Lower lobe of right lung (tissue), 2 donors: Measurements from ENCODE around the gene ITK. TPM values are rescaled to one million over a fixed set of nuclear protein-coding genes. Genes with fewer than 3 reads are reported as not detected.

ENCODE experiments used
- ATAC-seq, 2 donors: fragments of 200-7000 bp; cut with Tn5 transposase; one replicate each; pipeline ENCODE4 v1.9.1; 2020 to 2022; ENCODE audit warnings: mild to moderate bottlenecking in 2 of 2, moderate library complexity in 2 of 2
- DNase-seq: peaks from one replicate; pipeline ENCODE4 v3.0.0-alpha.2; 2020
- H3K27ac ChIP-seq: fragments of 200-600 bp; one replicate; pipeline ENCODE4 v1.8.0; 2022
- H3K27me3 ChIP-seq: fragments of 200-600 bp; one replicate; pipeline ENCODE4 v1.8.0; 2022; ENCODE audit warnings: low read depth
- H3K36me3 ChIP-seq: fragments of 200-600 bp; one replicate; pipeline ENCODE4 v1.8.0; 2022; ENCODE audit warnings: mild to moderate bottlenecking
- H3K4me1 ChIP-seq: fragments of 200-600 bp; one replicate; pipeline ENCODE4 v1.8.0; 2022
- H3K4me3 ChIP-seq: fragments of 200-600 bp; one replicate; pipeline ENCODE4 v1.8.0; 2022; ENCODE audit warnings: mild to moderate bottlenecking
- H3K9me3 ChIP-seq: fragments of 200-600 bp; one replicate; pipeline ENCODE4 v1.8.0; 2022
- CTCF ChIP-seq: fragments of 200-600 bp; IDR thresholded peaks from one replicate; pipeline ENCODE4 v1.8.0; 2022; ENCODE audit warnings: antibody characterized with exemption, mild to moderate bottlenecking
- intact Hi-C: fragments of 100-400 bp; cut with DNase I; formaldehyde crosslinking; loops from one replicate; pipeline ENCODE4 v1.11.0; 2022
- total RNA-seq: library from RNA; stranded (reverse); fragmentation: NEBNext Ultra II Directional; extraction: Animal tissue kit (Norgen Biotek cat#: 25700); gene quantifications from one replicate; pipeline ENCODE4 v1.2.1, GENCODE V29; 2021
- donor health status: DM: no; HTN: yes; CAD: no; lungs with severe emphysema.

The ITK gene
- total RNA-seq, 1 donor from 2014 or later: 6.3 TPM

GRCh38 chr5:157289164-157289819, 108.7 kb downstream of the ITK start:
- Histone ChIP-seq H3K27ac (no peak overlapping the region), H3K36me3 (peaks cover 22% of the 10 kb centered on the region)

GRCh38 chr5:157290156-157290980, 109.7 kb downstream of the ITK start:
- intact Hi-C loops: no loop called here
- Histone ChIP-seq H3K4me3 (no peak overlapping the region), H3K27ac (no peak overlapping the region), H3K27me3 (no peaks in the 10 kb centered on the region), H3K36me3 (peaks cover 22% of the 10 kb centered on the region), H3K4me1 (no peaks in the 10 kb centered on the region), H3K9me3 (no peaks in the 10 kb centered on the region)
- ATAC-seq (no peak), DNase-seq (no peak)
- no peak for TF ChIP-seq CTCF

More at GRCh38 chr5:157289164-157289819, 108.7 kb downstream of the ITK start:
- TF ChIP-seq CTCF: no peak
- intact Hi-C loops: no loop called here
- ATAC-seq (no peak), DNase-seq (no peak)
- Histone ChIP-seq H3K4me3 (no peak overlapping the region), H3K27me3 (no peaks in the 10 kb centered on the region), H3K4me1 (no peaks in the 10 kb centered on the region), H3K9me3 (no peaks in the 10 kb centered on the region)

GRCh38 chr5:157290981-157291711, 110.5 kb downstream of the ITK start:
- H3K27me3 ChIP-seq: no peaks in the 10 kb centered on the region
- H3K36me3 ChIP-seq: peaks cover 22% of the 10 kb centered on the region
- DNase-seq (no peak), ATAC-seq (peak; percentile 37 to 39)
- no peaks in the 10 kb centered on the region for H3K4me1 ChIP-seq
- intact Hi-C loops: no loop called here
- no peak for TF ChIP-seq CTCF
- no peak overlapping the region for H3K27ac ChIP-seq
- H3K4me3 ChIP-seq: no peak overlapping the region
- no peaks in the 10 kb centered on the region for H3K9me3 ChIP-seq

- TF ChIP-seq CTCF: no peak
- no peak for DNase-seq
- Histone ChIP-seq H3K27me3 (no peaks in the 10 kb centered on the region), H3K4me1 (no peaks in the 10 kb centered on the region), H3K4me3 (no peak overlapping the region), H3K36me3 (peaks cover 18% of the 10 kb centered on the region), H3K27ac (no peak overlapping the region), H3K9me3 (no peaks in the 10 kb centered on the region)
- no peak for ATAC-seq
- intact Hi-C loops: no loop called here
Measured at GRCh38 chr5:157292599-157292998, 112.0 kb downstream of the ITK start.

- DNase-seq (no peak), ATAC-seq (no peak)
- Histone ChIP-seq H3K4me3 (no peak overlapping the region), H3K27ac (no peak overlapping the region), H3K36me3 (peaks cover 12% of the 10 kb centered on the region), H3K27me3 (no peaks in the 10 kb centered on the region), H3K9me3 (no peaks in the 10 kb centered on the region), H3K4me1 (no peaks in the 10 kb centered on the region)
- intact Hi-C loops: no loop called here
- TF ChIP-seq CTCF: no peak
Measured at GRCh38 chr5:157294407-157295091, 113.9 kb downstream of the ITK start.
